Endometrium (tissue), 2 donors: ENCODE data around the gene FER.

Experiments used
- FAIRE-seq: peaks from 2 replicates; lab custom pipeline; 2012; peaks lifted over from hg19 to GRCh38; lab: Jason Lieb, UNC
- donor health status: control.
- donor health status: control.

The FER gene

DNA sequence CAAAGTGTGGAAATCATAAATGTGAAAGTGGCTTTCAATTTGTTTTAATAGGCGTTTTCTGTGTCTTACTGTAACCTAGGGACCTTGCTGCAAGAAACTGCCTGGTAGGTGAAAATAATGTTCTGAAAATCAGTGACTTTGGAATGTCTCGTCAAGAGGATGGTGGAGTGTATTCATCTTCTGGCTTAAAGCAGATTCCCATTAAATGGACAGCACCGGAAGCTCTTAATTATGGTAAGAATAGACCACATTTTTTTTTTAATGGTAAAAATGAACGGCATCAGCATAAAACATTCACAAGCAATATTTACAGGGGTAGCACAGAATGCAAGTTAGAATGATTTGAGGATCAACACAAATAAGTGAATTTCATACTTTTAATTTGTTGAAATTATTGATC lies 433.0 kb downstream of the FER start:
- no peak for FAIRE-seq

- FAIRE-seq = no peak
Observed at GRCh38 chr5:109186759-109187158, 439.1 kb downstream of the FER start.

DNA sequence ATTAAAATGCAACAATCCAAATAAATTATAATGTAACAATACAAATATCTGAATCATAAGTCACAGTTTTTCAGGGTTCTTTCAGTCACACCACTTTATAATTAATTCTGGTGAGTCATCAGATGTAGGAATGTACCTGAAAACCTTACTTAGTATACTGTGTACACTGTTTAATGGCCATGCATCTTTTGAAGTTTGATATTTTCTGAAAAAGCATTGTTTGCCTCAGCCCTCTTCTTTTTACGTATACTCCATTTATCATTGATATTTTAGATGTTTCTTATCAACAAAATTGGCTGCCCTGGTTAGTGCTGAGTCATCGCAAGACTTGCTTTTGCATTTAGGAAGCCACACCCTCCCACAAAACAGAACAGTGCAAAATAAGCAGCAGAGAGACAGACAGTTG lies 443.5 kb downstream of the FER start:
- FAIRE-seq = peak; percentile 15

GRCh38 chr5:109192027-109192426 lies 444.3 kb downstream of the FER start:
- no peak for FAIRE-seq

GRCh38 chr5:109192555-109193281 lies 445.0 kb downstream of the FER start:
- FAIRE-seq = no peak

DNA sequence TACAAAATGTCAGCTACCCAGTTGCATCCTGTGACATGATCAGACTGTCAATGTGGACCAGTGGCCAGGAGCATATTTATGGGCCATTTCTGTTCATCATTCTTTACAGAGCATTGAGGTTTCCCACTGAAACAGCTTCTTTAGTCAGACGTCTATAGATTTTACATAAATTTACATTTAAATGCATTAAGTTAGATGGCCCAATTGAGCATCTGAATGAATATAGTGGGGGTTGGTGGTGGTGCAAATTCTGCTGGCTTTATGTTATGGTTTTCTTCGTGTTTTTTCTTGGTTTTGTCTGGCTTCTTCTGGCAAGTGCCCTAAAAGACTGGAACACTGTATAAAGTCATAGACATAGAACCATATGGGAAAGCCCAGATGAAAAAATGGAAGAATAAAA lies 448.0 kb downstream of the FER start:
- no peak for FAIRE-seq

- FAIRE-seq = peak; percentile 89
Observed at GRCh38 chr5:109196087-109196822, 448.6 kb downstream of the FER start.

DNA sequence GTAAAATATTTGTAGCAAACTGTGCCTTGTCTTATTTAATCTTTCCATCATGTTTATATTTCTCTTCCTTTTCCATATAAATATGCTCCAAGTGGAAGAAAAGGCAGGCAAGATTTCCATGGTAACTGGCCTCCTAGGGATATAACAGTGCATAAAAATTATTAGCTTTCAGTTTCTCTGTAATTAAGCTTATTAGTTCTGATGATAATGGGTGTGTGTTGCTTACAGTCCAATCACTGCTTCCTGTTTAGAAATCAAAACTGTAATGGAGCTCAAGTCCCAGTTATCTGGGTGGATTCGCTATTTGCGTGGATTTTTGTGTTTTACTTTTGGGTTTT lies 449.1 kb downstream of the FER start:
- no peak for FAIRE-seq

DNA sequence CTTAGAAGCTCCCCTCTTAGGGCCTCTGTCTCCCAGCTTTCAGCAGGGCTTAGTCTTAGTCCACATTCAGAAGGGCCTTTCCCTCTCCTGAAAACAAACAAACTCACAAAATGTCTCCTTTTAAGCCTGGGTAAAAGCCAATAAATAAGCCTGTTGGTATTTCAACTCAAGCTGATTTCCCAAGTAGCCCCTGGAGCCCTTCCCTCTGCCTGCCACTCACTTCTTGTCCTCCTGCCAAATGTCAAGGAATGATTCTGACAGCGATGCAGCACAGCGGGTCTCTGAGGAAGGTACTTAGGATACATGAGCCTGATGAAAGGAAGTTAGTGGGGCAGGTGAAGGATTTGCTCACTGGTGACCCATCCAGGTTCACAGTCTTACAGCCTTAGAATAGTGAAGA lies 451.6 kb downstream of the FER start:
- no peak for FAIRE-seq

- FAIRE-seq = no peak
Observed at GRCh38 chr5:109199799-109200620, 452.3 kb downstream of the FER start.

DNA sequence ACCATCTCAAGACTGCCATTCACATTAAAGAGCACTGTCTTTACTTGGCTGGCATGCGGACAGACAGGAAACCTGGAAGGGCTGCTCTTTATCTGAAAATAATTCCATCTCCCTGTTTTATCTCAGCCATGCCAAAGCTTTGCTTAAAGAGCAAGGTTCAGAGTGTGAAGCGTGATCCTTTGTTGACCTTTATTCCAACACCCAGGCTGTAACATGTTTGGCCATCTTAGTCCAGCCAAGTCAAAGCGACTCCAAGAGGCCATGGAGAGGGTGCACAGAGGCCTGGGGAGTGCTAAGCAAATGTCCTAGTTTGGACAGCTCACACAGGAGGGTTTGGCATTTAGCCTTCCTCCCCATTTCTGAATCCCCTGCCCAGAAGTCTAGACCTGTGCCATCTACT lies 467.3 kb downstream of the FER start:
- no peak for FAIRE-seq

- FAIRE-seq = no peak
Observed at GRCh38 chr5:109218818-109219217, 471.1 kb downstream of the FER start.

DNA sequence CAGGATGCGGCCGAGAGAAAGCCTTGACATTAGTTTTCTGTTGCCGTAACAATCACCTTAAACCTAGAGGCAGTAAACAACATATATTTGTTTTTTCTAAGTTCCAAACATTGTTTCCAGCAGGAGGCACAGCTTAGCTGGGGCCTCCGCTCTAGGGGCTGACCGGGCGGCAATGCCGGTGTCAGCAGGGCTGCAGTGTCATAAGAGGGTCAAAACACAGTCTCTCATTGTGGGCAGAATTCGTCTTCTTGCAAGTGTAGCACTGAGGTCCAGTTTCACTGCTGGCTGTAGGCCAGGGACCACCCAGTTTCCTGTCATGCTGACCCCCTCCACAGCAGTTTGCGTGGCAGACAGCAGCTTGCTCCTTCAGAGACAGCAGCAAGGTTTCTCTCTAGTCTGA lies 475.8 kb downstream of the FER start:
- no peak for FAIRE-seq

DNA sequence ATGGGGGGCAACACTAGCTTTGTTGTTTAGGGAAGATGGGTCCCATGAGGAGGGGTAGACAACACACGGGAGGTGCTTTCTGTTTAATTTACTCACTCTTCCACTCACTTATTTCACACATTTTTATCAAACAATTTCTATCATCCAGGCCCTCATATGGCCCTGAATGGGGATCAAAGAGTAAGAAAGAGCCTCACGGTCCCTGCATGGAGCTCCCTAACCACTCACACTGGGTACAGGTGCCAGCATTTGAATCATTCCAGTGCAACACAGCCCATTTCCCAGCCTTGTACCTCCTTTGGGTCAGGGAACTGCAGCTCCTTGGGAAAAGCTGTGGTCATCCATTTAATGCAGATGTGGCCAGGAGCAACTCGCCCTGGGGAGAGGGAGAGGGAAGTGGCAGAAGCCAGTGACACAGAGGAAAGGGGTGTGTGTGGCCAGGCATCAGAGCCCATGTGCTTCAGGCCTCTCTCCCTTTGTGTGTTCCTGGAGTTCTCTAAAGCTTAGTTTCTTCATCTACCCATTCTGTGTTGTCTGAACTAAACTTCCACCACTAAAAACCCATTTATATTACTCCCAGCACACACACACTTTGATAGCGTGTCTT lies 476.7 kb downstream of the FER start:
- no peak for FAIRE-seq

DNA sequence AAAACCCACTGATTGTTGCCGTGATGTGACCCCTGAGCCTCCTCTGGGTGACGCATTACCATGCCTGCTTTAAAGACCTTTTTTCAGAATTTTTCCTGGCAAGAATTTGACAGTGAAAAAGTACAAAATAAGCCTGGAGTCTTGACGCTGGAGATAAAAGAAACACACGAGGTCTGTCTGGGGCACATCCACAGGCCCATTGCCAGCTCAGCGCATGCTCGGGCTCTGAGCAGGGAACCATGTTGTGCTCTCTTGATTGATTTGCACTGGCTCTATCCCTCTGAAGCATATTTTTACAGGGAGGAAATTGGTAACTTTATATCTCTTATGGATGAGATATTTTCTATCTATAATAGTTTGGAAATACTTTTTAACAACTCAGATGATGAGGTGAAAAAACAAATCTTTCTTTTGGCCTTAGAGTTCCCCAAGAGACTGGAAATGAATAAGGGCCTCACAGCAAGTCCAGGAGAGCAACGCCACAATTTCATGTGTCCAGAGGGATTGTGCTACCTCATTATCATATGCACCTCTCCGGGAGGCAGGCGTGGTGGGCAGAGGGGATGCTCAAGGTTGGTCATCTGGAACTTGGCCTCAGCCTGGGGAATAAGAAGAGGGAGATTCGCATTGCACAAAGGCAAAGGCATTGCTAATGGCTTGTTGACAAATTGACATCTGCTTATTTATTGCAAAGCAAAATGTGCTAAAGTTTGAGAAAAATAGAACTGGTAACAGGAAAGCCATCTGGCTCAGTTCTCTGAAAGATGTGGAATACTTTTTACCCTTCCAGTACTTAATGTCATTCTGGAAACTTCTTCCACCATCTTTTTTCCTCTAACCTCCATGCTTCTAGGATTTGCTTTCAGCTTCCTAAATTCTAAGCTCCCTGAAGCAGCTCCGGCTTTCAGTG lies 478.3 kb downstream of the FER start:
- no peak for FAIRE-seq

DNA sequence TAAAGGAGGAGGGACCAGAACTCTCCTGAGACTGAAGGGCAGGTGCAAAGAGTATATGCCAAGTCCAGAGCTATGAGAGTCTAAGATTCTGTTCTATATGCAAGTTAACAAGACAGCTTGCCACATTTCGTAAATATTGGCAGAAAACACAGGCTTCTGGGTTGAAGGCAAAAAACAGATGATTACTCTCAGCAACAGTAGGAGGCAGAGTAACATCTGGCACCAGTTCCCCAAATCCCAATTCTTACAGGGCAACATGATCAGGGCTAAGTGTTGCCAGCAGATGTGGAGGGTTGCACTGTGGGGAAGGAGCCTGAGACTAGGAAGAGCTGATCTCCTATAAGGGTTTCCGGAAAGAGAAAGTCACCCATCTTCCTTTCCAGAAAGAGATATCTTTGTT lies 482.7 kb downstream of the FER start:
- no peak for FAIRE-seq

GRCh38 chr5:109231331-109231730 lies 483.6 kb downstream of the FER start:
- FAIRE-seq = no peak

- FAIRE-seq = no peak
Observed at GRCh38 chr5:109234381-109234780, 486.7 kb downstream of the FER start.

DNA sequence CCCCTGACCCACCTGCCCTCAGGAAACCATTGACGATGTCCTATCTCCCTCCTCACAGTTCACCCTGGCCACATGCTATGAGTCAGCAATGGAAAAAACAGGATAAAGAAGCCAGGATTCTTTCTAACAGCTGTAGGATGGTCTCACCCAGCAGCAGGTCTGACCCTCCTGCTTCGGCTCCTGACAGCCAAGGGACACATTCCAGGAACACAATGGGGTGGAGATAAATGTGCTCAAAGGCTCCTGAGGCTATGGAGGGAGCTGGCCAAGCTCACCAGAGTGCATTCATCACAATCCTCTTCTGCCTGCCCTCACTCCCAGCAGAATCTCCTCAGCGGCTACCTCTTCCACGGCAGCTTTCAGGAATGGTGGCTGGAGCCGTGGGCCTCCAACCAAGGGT lies 491.8 kb downstream of the FER start:
- no peak for FAIRE-seq

DNA sequence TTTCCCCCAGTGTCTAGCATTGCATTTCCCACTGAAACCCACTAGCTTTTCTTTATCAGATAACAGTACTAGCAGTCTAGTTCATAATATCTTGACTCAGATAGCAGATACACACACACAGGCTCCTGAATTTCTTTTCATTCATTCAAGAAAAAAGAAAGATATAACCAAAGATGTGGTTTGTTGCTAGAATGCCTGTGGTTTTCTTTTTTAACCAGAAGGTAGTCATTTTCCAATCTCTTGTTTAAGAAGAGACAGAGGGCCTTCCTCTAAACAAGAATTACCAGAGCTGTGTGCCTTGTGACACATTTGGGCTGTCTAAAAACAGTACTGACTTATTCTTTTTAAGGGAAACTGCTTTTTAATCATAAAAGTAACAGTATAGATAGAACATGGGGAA lies 494.8 kb downstream of the FER start:
- FAIRE-seq = no peak

DNA sequence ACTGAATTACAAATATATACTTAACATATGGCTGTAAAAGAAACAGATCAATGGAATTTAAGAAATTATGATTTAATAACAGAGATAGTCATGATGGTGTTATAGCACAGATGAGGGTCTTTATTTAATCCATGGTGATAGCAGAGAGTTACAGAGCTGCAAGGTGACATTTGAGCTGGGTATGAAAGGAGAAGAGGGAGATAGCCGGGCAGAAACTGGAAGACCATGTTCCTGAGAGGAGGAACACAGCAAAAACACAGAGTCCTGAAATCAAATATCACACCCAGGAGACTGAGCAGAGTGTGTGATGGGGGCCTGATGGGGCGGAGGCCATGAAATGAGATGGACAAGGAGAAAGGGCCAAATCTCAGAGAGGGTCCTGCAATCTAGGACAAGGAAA lies 498.7 kb downstream of the FER start:
- no peak for FAIRE-seq
